SKM-1 treated with dmso at 0.1 percent for 144 hours (cell line): ENCODE data around the gene POFUT1.
"Not testable (repeated sequence)": the region's sequence is repeated elsewhere in the genome, so short reads cannot be mapped to it uniquely, and the experiment has no call there.

ENCODE experiments used
- DNase-seq: peaks from one replicate; lab custom pipeline; 2025; ENCODE audit not compliant: unreplicated experiment; lab: John Stamatoyannopoulos, UW

POFUT1 gene

DNA sequence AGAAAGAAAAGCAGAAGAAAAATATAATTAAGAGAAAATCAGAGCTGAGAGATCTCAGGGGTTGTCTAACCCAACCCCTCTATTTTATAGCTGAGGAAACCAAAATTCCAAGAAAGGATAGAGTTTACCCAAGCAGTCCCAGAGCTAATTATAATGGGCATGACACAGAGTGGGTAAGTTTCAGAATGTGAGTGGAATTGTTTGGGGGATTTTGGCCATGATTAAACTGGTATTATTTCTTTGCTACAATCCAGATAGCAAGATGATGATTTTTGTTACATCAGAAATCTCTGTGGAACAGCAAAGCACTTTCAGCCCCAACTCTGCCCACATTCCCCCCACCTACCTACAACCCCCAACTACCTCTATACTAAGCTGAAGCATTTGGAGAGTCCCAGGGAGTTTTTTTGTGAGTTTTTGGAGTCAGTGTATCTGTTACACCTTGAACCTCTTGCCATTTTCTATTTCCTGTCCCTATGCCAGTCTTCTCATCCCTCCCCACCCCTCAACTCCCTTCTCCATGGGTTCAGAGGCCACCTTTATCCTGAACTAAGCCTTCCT is 24.7 kb downstream of the POFUT1 start:
- DNase-seq = no peak

DNA sequence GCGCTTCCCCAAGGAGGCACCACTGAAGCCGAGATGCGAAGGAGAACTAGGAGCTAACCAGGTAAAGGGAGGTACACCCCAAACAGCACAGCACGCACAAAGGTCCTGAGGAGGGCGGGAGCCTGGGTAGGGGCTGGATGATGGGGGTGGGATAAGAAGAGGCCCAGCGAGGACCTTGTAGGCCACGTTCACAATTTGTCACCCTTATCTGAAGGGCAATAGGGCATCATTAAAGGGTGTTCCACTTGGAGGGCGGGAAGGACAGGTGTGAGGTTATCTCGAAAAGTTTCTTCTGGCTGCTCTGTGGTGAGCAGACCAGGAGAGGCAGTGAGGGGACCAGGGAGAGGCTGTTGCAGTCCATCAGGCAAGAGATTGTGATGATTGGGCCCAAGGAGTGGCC is 25.6 kb downstream of the POFUT1 start:
- DNase-seq = no peak

DNA sequence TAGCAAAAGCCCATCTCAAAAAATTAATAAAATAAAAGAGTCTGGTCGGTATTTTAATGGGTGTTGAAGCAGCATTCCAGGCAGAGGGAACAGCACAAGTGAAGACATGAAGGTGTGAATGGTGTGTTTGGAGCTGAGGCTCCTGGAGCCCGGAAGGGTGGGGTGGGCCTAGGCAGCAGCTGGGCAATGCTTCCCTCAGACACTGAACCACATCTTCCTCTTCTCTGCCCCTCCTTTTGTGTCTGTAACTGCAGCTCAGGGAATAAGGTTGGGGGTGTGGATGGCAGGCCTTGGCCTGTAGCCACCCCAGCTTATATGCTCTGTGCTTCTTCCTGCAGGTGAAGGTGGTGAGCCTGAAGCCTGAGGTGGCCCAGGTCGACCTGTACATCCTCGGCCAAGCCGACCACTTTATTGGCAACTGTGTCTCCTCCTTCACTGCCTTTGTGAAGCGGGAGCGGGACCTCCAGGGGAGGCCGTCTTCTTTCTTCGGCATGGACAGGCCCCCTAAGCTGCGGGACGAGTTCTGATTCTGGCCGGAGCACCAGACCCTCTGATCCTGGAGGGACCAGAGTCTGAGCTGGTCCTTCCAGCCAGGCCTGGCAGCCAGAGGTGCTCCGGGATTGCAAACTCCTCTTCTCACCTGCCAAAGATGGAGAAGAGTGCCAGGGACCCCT is 26.6 kb downstream of the POFUT1 start:
- DNase-seq = peak; percentile 74

DNA sequence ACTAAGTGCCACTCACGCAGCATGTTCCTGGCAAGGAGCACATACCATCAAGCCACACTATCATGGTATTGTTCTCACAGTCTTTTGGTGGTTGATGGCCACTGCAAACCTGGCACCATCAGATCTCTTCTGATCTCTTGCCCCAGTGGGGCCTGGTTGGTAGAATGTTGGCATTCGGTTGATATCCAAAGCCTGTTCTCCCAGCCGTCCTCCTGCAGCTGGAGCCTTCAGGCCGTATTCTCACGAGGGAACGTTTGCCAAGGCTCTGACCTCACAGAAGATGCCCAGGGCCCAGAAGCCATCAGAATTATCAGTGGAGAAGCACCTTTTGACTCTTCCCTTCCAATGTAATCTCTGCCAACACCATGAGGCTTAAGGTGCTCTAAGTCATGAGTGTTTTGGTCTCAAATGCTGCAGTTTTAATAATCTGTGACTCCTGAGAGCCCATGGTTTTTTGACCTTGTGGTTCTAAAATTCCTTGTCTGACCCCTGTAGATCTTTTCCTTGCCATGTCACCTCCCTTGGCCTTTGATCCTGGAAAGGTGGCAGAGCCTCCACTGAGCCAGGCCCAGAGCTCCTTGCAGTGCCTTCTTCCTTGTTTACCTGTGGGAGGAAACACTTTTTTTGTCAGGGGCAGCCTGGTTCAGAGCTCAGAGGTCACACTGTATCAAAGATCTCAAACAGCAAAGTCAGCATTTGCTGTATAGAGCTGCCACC is 27.8 kb downstream of the POFUT1 start:
- DNase-seq = no peak

DNA sequence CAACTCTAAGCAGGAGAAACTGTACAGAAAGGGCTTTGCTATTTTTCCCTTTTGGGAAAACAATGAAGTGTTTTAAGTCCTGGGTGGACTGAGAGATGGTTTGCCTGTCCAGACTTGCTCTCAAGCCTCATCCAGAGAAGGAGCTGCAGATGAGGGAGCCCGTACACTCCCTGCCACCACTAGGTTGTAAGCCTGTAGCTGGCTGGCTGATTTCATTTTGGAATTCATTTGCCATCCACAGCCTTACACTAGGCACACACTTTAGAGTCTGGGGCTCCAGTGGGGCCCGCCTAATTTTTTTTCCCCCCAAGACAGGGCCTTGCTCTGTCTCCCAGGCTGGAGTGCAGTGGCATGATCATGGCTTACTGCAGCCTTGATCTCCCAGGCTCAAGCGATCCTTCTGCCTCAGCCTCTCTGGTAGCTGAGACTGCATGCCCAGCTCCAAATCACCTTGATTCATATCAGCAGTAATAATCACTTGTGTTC is 28.4 kb downstream of the POFUT1 start:
- no peak for DNase-seq

DNA sequence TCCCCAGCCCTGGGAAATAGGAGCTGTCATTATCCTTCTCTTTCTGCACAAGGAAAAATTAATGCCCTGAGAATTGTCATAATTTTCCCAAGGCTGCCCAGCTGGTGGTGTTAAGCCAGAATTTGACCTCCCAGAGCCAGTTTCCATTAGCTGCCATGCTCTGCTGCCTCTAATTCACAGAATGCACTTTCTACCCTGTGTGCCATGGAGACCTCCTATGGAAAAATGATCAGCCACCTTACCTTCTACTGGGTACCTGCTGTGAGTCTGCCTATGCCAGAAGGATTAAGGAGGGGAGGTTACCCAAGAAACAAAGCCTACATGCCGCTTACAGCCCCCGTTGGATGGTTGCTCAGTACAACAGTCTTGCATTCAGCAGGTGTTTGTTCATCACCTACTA is 29.1 kb downstream of the POFUT1 start:
- no peak for DNase-seq

DNA sequence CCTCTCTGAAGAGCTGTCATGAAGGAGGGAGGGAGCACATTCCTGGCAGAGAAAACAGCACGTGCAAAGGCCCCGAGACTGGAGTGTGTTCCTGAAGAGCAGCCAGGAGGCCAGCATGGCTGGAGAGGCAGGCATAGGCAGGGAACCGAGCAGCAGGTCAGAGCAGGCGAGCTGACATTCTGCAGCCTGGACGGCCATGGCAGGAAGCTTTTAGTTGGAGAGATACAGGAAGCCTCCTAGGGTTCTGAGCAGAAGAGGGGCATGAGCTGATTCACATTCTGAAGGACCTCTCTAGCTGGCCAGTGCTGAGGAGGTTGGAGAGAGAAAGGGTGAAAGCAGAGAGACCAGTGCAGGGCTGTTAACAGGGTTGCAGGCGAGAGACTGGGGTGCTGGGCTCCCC is 29.7 kb downstream of the POFUT1 start:
- DNase-seq = no peak

DNA sequence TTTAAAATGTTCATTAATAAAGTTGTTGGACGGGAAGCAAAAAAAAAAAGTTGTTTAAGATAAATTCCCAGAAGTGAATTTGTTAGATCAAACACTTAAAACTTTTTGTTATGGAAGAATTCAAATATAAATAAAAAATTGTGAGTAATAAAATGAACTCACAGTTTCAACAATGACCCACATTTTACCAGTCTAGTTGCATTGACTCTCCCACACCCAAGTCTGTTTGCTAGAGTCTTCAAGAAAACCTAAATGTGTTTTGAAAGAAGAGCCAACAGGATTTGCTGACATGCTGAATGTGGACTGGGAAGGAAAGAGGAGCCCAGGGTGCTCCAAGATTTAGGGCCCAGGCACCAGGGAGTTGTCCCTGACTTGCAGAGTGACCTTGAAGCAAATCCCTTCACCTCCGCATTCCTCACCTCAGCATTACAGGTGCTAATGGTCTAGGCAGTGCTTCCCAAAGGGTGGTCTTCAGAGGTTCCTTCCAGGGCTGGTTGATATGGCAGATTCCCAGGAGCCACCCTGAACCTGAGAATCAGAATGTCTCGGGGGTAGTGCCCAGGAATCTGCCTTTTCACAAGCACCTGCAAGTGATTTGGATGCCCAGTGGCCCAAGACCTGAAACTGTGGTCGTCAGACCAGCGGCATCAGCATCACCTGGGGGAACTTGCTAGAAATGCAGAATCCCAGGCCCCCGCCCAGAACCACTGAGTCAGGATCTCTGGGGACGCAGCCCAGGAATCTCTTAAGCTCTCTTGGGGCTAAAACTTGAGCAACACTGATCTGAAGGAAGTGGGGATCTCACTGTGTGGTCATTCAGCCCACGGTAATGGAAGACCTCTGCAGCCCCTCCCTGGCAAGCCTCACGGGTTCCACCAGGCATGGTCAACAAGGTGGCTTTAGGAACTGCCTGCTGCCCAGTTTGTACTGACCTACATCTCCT is 31.1 kb downstream of the POFUT1 start:
- DNase-seq = no peak

DNA sequence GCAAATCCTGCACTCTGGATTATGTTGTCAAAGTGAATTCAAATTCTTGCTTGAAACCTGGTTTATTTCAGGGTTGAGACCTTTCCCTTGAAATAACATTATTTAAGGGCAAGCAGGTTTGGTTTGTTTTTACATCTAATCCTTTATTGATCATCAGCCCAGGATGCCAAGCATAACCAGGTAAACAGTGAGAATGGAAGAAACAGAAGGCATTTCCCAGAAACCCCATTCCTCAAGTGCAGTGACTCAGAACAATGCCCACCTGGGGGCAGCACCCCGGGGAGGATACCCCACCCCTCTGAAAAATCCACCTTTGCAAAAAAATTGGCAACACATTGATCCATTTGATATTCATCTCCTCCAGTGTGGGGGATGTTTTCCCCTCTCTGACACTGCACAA is 32.5 kb downstream of the POFUT1 start:
- no peak for DNase-seq

DNA sequence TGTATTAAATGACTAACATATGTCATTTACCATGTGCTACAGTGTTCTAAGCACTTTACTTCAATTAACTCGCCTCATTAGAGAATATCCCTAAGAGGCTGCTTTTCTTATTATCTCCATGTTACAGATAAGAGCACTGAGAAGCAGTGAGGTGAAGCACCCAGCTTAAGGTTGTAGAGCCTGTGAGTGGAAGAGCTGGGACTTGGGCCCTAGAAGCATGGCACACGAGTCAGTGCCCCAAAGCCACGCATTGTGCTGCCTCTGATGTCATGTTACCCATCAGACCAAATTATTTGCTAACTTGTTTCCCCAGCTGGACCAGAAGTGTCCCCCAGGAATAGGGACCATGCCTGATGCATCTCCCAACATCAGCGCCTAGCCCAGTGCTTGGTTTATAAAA is 34.1 kb downstream of the POFUT1 start:
- DNase-seq = no peak

DNA sequence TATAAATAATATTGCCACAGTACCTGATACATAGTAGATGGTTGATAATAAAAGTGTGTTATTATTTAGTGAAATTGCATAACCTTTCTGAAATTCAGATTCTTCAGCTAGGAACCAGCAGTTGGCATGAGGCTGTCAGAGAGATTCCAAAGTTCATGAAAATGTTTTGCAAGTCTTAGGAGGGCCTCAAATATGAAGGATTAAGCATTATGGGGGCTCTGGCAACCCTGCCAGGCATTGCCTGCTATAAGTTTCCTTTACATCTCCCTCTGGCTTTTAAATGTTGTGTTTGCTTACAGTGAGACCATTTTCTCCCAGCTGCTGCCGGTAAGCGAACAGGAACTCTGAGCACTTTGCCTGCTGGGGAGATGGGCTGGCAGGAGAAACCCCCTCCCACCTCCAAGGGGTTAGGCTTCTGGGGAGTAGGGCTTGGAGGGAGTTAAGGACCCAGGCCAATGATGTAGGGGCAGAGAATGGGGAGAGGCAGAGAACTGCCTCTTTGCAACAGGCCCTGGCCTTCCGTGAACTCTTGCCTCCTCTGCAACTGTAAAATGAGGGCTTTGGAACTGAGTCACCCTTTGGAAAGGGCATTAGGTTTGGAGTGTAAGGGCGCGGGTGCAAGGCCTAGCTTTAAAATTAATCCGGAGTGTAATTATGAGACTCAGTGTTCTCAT is 36.6 kb downstream of the POFUT1 start:
- DNase-seq = no peak

DNA sequence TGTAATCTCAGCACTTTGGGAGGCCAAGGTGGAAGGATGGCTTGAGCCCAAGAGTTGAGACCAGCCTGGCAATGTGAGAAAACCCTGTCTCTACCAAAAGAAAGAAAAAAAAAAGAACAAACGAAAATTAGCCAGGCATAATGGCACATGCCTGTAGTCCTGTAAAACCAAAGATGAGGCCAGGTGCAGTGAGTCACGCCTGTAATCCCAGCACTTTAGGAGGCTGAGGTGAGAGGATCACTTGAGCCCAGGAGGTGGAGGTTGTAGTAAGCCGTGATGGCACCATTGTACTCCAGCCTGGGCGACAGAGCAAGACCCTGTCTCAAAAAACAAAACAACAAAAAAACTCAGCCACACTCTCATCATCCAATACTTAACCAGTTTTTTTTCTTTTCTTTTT is 37.3 kb downstream of the POFUT1 start:
- DNase-seq = no peak

DNA sequence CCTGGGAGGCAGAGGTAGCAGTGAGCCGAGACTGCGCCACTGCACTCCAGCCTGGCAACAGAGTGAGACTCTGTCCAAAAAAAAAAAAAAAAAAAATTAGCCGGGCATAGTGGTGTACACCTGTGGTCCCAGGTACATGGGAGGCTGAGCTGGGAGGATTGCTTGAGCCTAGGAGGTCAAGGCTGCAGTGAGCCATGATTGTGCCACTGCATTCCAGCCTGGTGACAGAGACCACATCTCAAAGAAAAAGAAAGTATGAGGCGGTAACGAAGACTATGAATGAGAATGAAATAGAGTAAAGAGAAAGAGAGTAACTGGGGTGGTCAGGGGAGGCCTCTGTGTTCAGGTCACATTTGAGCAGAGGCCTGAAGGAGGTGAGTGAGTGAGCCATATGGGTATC is 38.5 kb downstream of the POFUT1 start:
- not testable (repeated sequence) for DNase-seq

DNA sequence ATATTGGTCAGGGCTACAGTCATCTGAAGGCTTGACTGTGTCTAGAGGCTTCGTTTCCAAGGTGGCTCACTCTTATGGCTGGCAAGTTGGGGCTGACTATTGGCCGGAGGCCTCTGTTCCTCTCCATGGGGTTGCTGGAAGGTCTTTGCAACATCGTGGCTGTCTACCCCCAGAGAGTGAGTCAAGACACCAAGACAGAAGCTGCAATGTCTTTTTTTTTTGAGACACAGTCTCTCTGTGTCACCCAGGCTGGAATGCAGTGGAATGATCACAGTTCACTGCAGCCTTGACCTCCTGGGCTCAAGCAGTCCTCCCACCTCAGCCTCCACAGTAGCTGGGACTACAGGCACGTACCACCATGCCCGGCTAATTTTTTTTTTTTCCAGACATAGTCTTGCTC is 40.4 kb downstream of the POFUT1 start:
- DNase-seq = no peak

DNA sequence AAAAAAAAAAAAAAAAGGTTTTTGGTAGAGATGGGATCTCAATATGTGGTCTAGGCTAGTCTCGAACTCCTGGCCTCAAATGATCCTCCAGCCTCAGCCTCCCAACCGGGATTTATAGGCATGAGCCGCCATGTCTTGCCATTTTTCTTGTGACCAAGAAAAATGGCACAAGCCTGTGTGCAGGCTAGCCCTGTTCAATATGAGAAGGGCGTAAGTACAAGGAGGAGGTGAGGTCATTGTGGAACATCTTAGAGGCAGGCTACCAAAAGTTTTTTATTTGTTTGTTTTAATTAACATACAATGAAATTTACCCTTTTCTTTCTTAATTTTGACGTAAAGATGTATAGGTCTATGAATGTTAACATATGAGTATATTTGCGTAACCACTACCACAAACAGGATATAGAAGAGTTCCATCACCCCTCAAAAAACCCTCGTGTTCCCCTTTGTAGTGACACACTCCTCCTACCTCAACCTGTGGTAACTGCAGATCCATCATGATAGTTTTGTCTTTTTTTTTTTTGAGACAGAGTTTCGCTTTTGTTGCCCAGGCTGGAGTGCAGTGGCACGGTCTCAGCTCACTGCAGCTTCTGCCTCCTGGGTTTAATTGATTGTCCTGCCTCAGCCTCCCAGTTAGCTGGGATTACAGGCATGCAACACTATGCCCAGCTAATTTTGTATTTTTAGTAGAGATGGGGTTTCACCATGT is 41.5 kb downstream of the POFUT1 start:
- DNase-seq = peak; percentile 74

DNA sequence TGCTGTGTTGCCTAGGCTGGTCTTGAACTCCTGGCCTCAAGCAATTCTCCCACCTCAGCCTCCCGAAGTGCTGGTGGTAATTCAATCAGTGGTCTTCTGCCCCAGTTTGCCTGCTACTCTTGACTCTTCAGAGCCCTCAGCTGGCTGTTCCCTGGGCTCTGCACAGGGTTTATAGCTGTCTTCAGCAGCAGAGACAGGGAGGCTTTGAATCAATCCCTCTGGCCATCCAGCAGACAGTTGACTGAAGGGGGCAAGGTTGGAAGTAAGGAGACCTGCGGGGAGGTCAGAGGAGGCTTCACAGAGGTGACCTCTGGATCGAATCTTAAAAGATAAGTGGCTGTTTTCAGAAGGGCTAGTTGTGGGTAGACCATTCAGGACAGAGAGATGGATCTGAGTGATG is 43.8 kb downstream of the POFUT1 start:
- no peak for DNase-seq

DNA sequence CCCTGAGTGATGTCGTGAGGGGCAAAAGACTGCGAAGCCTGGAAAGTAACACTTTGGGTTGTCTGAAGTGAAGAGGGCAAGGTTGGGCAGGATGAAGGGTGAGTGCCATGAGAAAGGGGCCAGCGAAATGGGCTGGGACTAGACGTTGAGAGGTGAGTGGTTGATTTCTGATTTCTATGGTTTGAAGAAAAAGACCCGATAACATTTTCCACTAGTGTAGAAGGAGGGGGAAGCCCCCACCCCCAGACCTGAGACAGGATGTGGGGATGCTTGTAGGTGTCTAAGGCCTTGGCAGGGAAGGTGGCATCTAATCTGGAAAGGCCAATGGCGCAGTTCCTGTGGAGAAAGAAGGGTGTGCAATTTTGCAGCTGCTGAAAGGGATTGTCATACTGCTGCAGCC is 44.5 kb downstream of the POFUT1 start:
- DNase-seq = no peak

DNA sequence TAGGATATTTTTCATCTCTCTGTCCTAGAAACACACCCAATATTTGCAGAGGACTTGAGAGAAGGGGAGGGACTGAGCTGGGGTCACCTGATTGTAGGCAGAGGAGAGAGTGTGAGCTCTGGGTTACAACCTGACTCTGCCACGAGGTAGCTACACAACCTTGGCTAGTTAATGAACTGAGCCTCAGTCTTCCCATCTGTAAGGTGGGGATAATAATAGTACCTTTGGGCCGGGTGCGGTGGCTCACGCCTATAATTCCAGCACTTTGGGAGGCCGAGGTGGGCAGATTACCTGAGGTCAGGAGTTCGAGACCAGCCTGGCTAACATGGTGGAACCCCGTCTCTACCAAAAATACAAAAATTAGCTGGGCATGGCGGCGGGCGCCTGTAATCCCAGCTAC is 53.3 kb downstream of the POFUT1 start:
- DNase-seq = not testable (repeated sequence)

DNA sequence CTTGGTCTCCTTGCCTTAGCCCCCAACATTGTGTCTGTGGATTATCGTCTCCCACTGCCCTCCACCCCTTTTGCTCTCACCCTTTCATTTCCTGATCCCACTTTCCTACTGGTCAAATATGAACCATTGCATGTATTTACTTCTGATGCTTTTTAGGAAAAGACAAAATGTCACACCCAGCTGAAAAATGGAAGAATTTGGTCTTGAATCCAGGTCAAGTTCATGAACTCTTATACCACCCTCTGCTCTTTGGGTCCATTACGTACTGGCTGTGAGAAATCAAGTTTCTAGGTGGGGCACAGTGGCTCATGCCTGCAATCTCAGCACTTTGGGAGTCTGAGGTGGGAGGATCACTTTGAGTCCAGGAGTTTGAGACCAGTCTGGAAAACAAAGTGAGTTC is 54.0 kb downstream of the POFUT1 start:
- DNase-seq = no peak

DNA sequence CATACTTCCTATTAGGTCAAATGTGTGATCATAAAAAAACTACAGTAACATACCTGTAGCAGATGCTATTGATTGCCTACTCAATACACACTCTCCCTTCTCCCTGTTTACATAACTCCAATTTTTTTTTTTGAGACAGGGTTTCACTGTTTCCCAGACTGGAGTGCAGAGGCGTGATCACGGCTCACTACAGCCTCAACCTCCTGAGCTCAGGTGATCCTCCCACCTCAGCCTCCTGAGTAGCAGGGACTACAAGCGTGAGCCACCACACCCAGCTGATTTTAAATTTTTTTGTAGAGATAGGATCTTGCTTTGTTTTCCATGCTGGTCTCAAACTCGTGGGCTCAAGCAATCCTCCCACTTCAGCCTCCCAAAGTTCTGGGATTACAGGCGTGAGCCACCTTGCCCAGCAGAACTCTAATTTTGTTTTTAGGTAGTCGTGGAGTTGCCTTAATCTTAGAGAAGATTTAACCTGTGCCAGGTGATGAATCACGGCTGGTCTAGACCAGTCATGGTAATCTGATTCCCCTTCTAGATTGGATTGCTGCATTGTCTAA is 55.8 kb downstream of the POFUT1 start:
- no peak for DNase-seq
